Measurements from ENCODE around the gene GTF3C5.
"Not testable (repeated sequence)": the region's sequence is repeated elsewhere in the genome, so short reads cannot be mapped to it uniquely, and the experiment has no call there.

The GTF3C5 gene

GRCh38 chr9:133030317-133031129, at the start of gene GTF3C5:
TSS of gene GTF3C5 (plus strand) at chr9:133030997. CDS start at chr9:133031012, 15 bp downstream.
- peak; percentile 100 for DNase-seq

- no peak for DNase-seq
These were observed 48.3 kb upstream of the GTF3C5 start for GRCh38 chr9:132982458-132982857.

- no peak for DNase-seq
These were observed 47.2 kb upstream of the GTF3C5 start for GRCh38 chr9:132983491-132984201.

- no peak for DNase-seq
These were observed 46.4 kb upstream of the GTF3C5 start for GRCh38 chr9:132984202-132985070.

- no peak for DNase-seq
These were observed 45.8 kb upstream of the GTF3C5 start for GRCh38 chr9:132985071-132985350.

- no peak for DNase-seq
These were observed 45.3 kb upstream of the GTF3C5 start for GRCh38 chr9:132985489-132985888.

GRCh38 chr9:132986114-132986513, 44.7 kb upstream of the GTF3C5 start:
- DNase-seq: no peak

GRCh38 chr9:132986640-132987620, 43.9 kb upstream of the GTF3C5 start:
- DNase-seq: no peak

GRCh38 chr9:132988244-132989013, 42.4 kb upstream of the GTF3C5 start:
- DNase-seq: no peak

GRCh38 chr9:132989014-132989310, 41.8 kb upstream of the GTF3C5 start:
- DNase-seq: no peak

GRCh38 chr9:132989414-132989996, 41.3 kb upstream of the GTF3C5 start:
- DNase-seq: no peak

- DNase-seq: not testable (repeated sequence)
These were observed 40.7 kb upstream of the GTF3C5 start for GRCh38 chr9:132989998-132990557.

GRCh38 chr9:132990781-132991180, 40.0 kb upstream of the GTF3C5 start:
- no peak for DNase-seq

GRCh38 chr9:132991351-132992300, 39.2 kb upstream of the GTF3C5 start:
- peak; percentile 10 to 28 for DNase-seq

- no peak for DNase-seq
These were observed 37.3 kb upstream of the GTF3C5 start for GRCh38 chr9:132993511-132993939.

GRCh38 chr9:132994410-132995120, 36.2 kb upstream of the GTF3C5 start:
- peak; percentile 17 to 51 for DNase-seq

GRCh38 chr9:132995121-132995420, 35.7 kb upstream of the GTF3C5 start:
- no peak for DNase-seq

- no peak for DNase-seq
These were observed 34.9 kb upstream of the GTF3C5 start for GRCh38 chr9:132995879-132996278.

GRCh38 chr9:132996526-132996925, 34.3 kb upstream of the GTF3C5 start:
- no peak for DNase-seq
